DND-41 (cell line): ENCODE measurements around the gene RAPGEF5.

Experiments
- EZH2 ChIP-seq: IDR thresholded peaks from 3 replicates; pipeline ENCODE4 v1.6.1; 2012; ENCODE audit warnings: borderline replicate concordance, low read depth, mild to moderate bottlenecking, moderate library complexity, low read length, inconsistent platforms; ENCODE audit not compliant: severe bottlenecking
- TF ChIP-seq, protein P1 (sequence below): IDR thresholded peaks from 2 replicates; pipeline ENCODE4 v1.5.1; 2012; ENCODE audit warnings: borderline replicate concordance, low read length, moderate library complexity, mild to moderate bottlenecking; ENCODE audit not compliant: poor library complexity, severe bottlenecking; ENCODE audit errors: extremely low read depth

DNA sequence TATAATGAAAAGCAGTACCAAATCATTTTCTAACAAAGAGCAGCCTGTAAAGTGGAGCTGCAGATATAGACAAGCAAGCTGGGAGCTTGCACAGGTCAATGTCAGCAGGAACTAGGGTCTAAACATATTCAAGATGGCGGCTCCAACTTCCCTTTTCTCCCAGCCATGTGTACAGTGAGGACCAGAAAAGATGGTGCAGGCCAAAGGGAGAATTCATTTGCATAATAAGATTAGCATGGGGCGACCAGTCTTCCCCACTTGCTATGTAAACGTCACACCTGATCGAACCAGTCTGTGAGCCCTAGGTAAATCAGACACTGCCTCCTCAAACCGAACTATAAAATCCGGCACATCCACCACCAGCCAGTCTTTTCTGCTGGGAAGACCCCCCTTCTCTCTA lies 4.4 kb upstream of the RAPGEF5 start:
- TF ChIP-seq, protein P1, sequence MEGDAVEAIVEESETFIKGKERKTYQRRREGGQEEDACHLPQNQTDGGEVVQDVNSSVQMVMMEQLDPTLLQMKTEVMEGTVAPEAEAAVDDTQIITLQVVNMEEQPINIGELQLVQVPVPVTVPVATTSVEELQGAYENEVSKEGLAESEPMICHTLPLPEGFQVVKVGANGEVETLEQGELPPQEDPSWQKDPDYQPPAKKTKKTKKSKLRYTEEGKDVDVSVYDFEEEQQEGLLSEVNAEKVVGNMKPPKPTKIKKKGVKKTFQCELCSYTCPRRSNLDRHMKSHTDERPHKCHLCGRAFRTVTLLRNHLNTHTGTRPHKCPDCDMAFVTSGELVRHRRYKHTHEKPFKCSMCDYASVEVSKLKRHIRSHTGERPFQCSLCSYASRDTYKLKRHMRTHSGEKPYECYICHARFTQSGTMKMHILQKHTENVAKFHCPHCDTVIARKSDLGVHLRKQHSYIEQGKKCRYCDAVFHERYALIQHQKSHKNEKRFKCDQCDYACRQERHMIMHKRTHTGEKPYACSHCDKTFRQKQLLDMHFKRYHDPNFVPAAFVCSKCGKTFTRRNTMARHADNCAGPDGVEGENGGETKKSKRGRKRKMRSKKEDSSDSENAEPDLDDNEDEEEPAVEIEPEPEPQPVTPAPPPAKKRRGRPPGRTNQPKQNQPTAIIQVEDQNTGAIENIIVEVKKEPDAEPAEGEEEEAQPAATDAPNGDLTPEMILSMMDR = no peak
- no peak for TF ChIP-seq EZH2
